Upper lobe of left lung (tissue), 6 donors: ENCODE data around the gene SLC35D3. TPM values are rescaled to one million over a fixed set of nuclear protein-coding genes. Genes with fewer than 3 reads are reported as not detected.

Source experiments
- ATAC-seq, 2 donors: fragments of 200-7000 bp; cut with Tn5 transposase; one replicate each; pipeline ENCODE4 v1.9.1; 2022; ENCODE audit warnings: mild to moderate bottlenecking in 2 of 2, moderate library complexity in 2 of 2; ENCODE audit not compliant: low FRiP score in 2 of 2
- DNase-seq, 2 donors: peaks; one replicate each; pipeline ENCODE4 v3.0.0-alpha.2; 2019 to 2020
- H3K27ac ChIP-seq, 4 donors: fragments of 200-600 bp; sonication (generic); one replicate each; pipeline ENCODE4 v1.5.1; 2016 to 2019
- H3K27me3 ChIP-seq, 4 donors: fragments of 200-600 bp; sonication (generic); one replicate each; pipeline ENCODE4 v1.5.1; 2017 to 2019
- H3K36me3 ChIP-seq, 4 donors: fragments of 200-600 bp; sonication (generic); one replicate each; pipeline ENCODE4 v1.5.1; 2016 to 2019
- H3K4me1 ChIP-seq, 4 donors: fragments of 200-600 bp; sonication (generic); one replicate each; pipeline ENCODE4 v1.5.1; 2018 to 2019
- H3K4me3 ChIP-seq, 4 donors: fragments of 200-600 bp; sonication (generic); one replicate each; pipeline ENCODE4 v1.5.1; 2017 to 2019; ENCODE audit warnings: mild to moderate bottlenecking in 2 of 4, moderate library complexity in 1 of 4
- H3K9me3 ChIP-seq, 4 donors: fragments of 200-600 bp; sonication (generic); one replicate each; pipeline ENCODE4 v1.5.1; 2018 to 2019
- EP300 ChIP-seq, 4 donors: sonication (generic); formaldehyde crosslinking; IDR thresholded peaks; one replicate each; pipeline ENCODE4 v1.5.1; 2017; ENCODE audit warnings: antibody characterized with exemption in 4 of 4, control low read depth in 2 of 4
- POLR2A ChIP-seq, 4 donors: fragments of 450-650 bp; IDR thresholded peaks; one replicate each; pipeline ENCODE4 v1.5.1; 2016 to 2017; ENCODE audit warnings: antibody characterized with exemption in 4 of 4, mild to moderate bottlenecking in 2 of 4
- POLR2AphosphoS5 ChIP-seq, 2 donors: sonication (generic); formaldehyde crosslinking; IDR thresholded peaks; one replicate each; pipeline ENCODE4 v1.5.1; 2017; ENCODE audit warnings: antibody characterized with exemption in 2 of 2
- WGBS, 2 donors: methylation state at CpG; one replicate each; pipeline ENCODE4 v1.1.5; 2017 to 2018; 5-methylcytosine and 5-hydroxymethylcytosine counted together
- total RNA-seq, 6 donors: library from RNA; depleted of rRNA in 4 of 6; stranded (reverse); fragments of >200 nt in 4 of 6; gene quantifications; one replicate each; pipeline versions ENCODE4 v1.1.0 to v1.2.1, GENCODE V29; 2016 to 2021
- TF ChIP-seq, protein P1 (sequence below), 6 experiments: fragments of 450-650 bp in 4 of 6; fragments of 200-600 bp in 2 of 6; sonication (generic) in 2 of 6; IDR thresholded peaks; one replicate each; pipeline ENCODE4 v1.5.1; 2016 to 2019; ENCODE audit warnings: antibody characterized with exemption in 6 of 6
- donor health status: DM: no; HTN: no; CAD: no; lungs with moderate emphysema.
- donor health status: DM: no; HTN: yes; CAD: no; lungs with severe emphysema.

SLC35D3 gene
- total RNA-seq, 6 donors from 2014 or later: 0.13 TPM; not detected in 5

DNA sequence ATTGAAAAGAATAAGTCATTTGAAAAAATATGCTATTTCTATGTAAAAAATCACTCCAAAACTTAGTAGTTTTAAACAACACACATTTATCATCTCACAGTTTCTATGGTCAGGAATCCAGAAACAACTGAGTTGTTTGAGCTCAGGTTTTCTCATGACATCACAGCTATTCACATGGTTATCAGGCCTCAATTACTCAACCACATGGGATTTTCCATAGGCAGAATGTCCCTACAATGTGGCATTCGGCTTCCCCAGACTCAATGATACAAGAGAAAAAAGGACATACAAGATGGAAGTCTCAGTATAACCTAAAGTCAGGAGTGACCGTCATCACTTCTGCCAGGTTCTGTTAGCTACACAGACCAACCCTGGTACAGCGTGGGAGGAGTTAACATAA lies 3.4 kb upstream of the SLC35D3 start:
- Histone ChIP-seq H3K27me3 (peaks cover 0 to 40% (median 28%) of the 10 kb centered on the region in 4 donors), H3K4me3 (no peak overlapping the region), H3K4me1 (peaks cover 31 to 37% (median 36%) of the 10 kb centered on the region in 4 donors), H3K27ac (no peak overlapping the region), H3K36me3 (peaks cover 0 to 12% (median 0%) of the 10 kb centered on the region in 4 donors), H3K9me3 (no peaks in the 10 kb centered on the region)
- 85 to 91% methylated on average over 3 of the region's 3 CpGs for WGBS, 2 donors
- ATAC-seq (no peak), DNase-seq (no peak)
- TF ChIP-seq EP300 (IDR thresholded peaks at IDR 0.05): no peak
- no peak for TF ChIP-seq POLR2AphosphoS5 (IDR thresholded peaks at IDR 0.05)
- TF ChIP-seq, protein P1, sequence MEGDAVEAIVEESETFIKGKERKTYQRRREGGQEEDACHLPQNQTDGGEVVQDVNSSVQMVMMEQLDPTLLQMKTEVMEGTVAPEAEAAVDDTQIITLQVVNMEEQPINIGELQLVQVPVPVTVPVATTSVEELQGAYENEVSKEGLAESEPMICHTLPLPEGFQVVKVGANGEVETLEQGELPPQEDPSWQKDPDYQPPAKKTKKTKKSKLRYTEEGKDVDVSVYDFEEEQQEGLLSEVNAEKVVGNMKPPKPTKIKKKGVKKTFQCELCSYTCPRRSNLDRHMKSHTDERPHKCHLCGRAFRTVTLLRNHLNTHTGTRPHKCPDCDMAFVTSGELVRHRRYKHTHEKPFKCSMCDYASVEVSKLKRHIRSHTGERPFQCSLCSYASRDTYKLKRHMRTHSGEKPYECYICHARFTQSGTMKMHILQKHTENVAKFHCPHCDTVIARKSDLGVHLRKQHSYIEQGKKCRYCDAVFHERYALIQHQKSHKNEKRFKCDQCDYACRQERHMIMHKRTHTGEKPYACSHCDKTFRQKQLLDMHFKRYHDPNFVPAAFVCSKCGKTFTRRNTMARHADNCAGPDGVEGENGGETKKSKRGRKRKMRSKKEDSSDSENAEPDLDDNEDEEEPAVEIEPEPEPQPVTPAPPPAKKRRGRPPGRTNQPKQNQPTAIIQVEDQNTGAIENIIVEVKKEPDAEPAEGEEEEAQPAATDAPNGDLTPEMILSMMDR (IDR thresholded peaks at IDR 0.05): no peak
- TF ChIP-seq POLR2A (IDR thresholded peaks at IDR 0.05): no peak

DNA sequence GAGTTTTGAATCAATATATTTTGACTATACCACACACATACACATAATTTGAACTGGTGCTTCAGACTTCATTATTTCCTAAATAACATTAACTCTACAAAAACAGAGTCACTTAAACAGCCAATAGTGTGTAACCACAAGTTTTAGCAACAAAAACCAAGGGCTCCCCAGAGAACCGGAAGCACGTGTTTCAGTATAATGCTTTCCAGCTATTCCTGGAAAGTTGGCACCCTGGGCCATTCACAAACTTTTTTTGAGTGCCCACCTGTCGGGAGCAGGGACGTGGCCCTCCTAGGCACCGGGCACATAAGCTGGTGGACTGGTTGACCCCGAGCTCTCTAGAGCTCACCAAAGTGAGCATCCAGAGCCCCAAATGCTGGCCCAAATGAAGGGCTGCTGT lies 1.9 kb upstream of the SLC35D3 start:
- H3K36me3 ChIP-seq: no peaks in the 10 kb centered on the region
- WGBS, 2 donors: 20 to 29% methylated on average over 6 of the region's 6 CpGs
- ATAC-seq: no peak
- no peaks in the 10 kb centered on the region for H3K9me3 ChIP-seq
- TF ChIP-seq EP300 (IDR thresholded peaks at IDR 0.05): no peak
- TF ChIP-seq POLR2AphosphoS5 (IDR thresholded peaks at IDR 0.05): no peak
- no peak for TF ChIP-seq POLR2A (IDR thresholded peaks at IDR 0.05)
- TF ChIP-seq, protein P1 (IDR thresholded peaks at IDR 0.05): no peak
- DNase-seq: no peak
- H3K27ac ChIP-seq: no peak overlapping the region
- H3K4me3 ChIP-seq: peak overlapping the region in 1 of 4 donors; percentile 51
- peaks cover 0 to 44% (median 31%) of the 10 kb centered on the region in 4 donors for H3K27me3 ChIP-seq
- peaks cover 31 to 40% (median 37%) of the 10 kb centered on the region in 4 donors for H3K4me1 ChIP-seq

DNA sequence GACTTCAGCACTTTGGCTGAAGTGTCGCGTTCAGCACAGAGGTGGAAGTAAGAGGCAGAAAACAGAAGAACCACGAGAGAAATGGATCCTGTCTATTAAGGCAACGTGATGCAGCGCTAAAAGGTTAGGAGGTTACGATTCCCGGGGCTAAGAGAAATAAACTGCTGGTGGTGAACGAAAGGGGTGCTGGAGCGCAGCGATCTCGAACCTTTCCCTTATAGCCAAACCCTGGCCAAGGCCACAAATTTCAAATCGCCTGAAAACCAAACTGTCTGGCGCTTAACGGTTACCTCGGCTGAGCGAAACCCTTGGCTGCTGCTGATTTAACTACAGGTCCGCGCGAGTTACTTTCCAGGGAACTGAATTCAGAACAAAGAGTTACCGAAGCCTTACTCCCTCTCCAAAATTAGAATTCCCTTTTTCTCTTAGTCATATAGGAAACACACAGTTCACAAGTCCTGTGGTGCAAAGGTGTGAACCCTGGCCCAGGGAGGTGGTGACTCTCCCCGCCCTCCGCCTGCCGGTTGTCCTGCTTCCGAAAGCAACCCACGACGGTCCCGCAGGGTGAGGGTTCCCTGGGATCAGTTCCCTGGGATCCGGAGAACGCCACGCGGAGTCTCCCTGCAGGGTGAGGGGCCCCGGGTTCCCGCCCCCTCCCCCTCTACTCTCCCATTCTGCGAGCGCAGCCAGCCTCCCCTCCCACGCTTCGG lies 1.3 kb upstream of the SLC35D3 start:
- Histone ChIP-seq H3K4me1 (peaks cover 31 to 40% (median 37%) of the 10 kb centered on the region in 4 donors), H3K36me3 (no peaks in the 10 kb centered on the region), H3K9me3 (no peaks in the 10 kb centered on the region), H3K27me3 (peaks cover 0 to 44% (median 31%) of the 10 kb centered on the region in 4 donors), H3K4me3 (peak overlapping the region; percentile 7 to 51 (median 46)), H3K27ac (no peak overlapping the region)
- TF ChIP-seq POLR2A (IDR thresholded peaks at IDR 0.05): no peak
- ATAC-seq (peak in 1 of 2 donors; percentile 24), DNase-seq (no peak)
- WGBS, 2 donors: 4% methylated on average over 35 to 36 of the region's 37 CpGs

DNA sequence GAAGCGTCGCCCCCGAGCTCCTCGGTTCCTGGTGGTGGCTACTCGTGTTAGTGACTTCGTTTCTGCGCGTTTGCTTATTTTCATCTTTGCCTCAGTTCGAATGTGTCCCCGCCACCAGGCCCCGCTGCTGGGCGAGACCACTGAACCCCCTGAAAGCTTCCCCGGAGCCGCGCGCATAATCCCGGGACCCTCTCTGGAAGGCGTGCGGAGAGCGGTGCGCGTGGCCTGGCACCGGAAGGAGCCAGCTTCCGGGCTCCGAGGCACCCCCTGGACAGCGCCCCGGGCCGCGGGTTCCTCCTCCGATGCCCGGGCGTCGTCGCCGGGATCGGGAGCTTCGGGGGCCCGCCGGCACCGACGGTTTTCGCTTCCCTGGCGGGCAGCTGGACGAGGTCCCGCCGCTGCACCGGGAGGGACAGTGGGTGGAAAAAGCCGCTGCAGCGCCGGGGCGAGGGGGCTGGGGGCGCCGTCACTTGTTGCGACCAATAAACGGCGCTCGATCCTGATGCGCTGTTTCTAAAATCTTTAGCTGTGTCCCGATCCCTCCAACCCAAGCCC lies 643 bp upstream of the SLC35D3 start:
- DNase-seq (peak in 1 of 2 donors; percentile 87), ATAC-seq (peak in 1 of 2 donors; percentile 55)
- Histone ChIP-seq H3K9me3 (no peaks in the 10 kb centered on the region), H3K36me3 (no peaks in the 10 kb centered on the region), H3K4me1 (peaks cover 31 to 40% (median 37%) of the 10 kb centered on the region in 4 donors), H3K27ac (no peak overlapping the region), H3K27me3 (peaks cover 0 to 44% (median 31%) of the 10 kb centered on the region in 4 donors), H3K4me3 (peak overlapping the region; percentile 7 to 51 (median 46))
- TF ChIP-seq, protein P1 (IDR thresholded peaks at IDR 0.05): no peak
- TF ChIP-seq EP300 (IDR thresholded peaks at IDR 0.05): no peak
- TF ChIP-seq POLR2A (IDR thresholded peaks at IDR 0.05): no peak
- TF ChIP-seq POLR2AphosphoS5 (IDR thresholded peaks at IDR 0.05): no peak
- 2% methylated on average over 7 to 51 of the region's 59 CpGs for WGBS, 2 donors

DNA sequence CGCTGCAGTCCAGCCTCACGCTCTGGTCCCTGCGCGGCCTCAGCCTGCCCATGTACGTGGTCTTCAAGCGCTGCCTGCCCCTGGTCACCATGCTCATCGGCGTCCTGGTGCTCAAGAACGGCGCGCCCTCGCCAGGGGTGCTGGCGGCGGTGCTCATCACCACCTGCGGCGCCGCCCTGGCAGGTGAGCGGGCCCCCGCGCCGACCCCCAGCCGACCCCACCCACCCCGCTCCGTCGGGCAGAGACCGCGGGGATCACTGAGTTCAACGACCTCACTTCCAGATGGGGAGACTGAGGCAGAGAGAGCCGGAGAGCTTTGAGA lies 545 bp downstream of the SLC35D3 start:
- Histone ChIP-seq H3K36me3 (no peaks in the 10 kb centered on the region), H3K9me3 (no peaks in the 10 kb centered on the region), H3K27ac (no peak overlapping the region), H3K27me3 (peaks cover 0 to 44% (median 31%) of the 10 kb centered on the region in 4 donors), H3K4me1 (peaks cover 31 to 40% (median 37%) of the 10 kb centered on the region in 4 donors), H3K4me3 (peak overlapping the region in 3 of 4 donors; percentile 45 to 51 (median 48))
- ATAC-seq: no peak
- 0% methylated on average over 2 to 14 of the region's 29 CpGs for WGBS, 2 donors
- TF ChIP-seq EP300 (IDR thresholded peaks at IDR 0.05) (no peak), POLR2A (IDR thresholded peaks at IDR 0.05) (no peak), POLR2AphosphoS5 (IDR thresholded peaks at IDR 0.05) (no peak)
- TF ChIP-seq, protein P1 (IDR thresholded peaks at IDR 0.05): no peak
- DNase-seq: peak in 1 of 2 donors; percentile 84
